SHP77 treated with DMSO at 0.1 percent for 48 hours (cell line): ENCODE results near the gene MICOS13.
"Not testable (repeated sequence)": the region's sequence is repeated elsewhere in the genome, so short reads cannot be mapped to it uniquely, and the experiment has no call there.

ENCODE experiments used
- DNase-seq: peaks from one replicate; lab custom pipeline; 2025; lab: John Stamatoyannopoulos, UW

The MICOS13 gene

GRCh38 chr19:5700455-5701092 is 20.3 kb upstream of the MICOS13 start:
- no peak for DNase-seq

GRCh38 chr19:5698635-5699422 is 18.5 kb upstream of the MICOS13 start:
- no peak for DNase-seq

- DNase-seq, result no peak
These were observed 17.7 kb upstream of the MICOS13 start for GRCh38 chr19:5697890-5698634.

GRCh38 chr19:5697022-5697889 is 16.9 kb upstream of the MICOS13 start:
- DNase-seq, result no peak

GRCh38 chr19:5696196-5697021 is 16.1 kb upstream of the MICOS13 start:
- no peak for DNase-seq

- no peak for DNase-seq
These were observed 15.4 kb upstream of the MICOS13 start for GRCh38 chr19:5695649-5696195.

GRCh38 chr19:5694956-5695648 is 14.8 kb upstream of the MICOS13 start:
- no peak for DNase-seq

- no peak for DNase-seq
These were observed 14.0 kb upstream of the MICOS13 start for GRCh38 chr19:5694167-5694955.

- no peak for DNase-seq
These were observed 13.2 kb upstream of the MICOS13 start for GRCh38 chr19:5693195-5694166.

- DNase-seq, result no peak
These were observed 12.4 kb upstream of the MICOS13 start for GRCh38 chr19:5692723-5693194.

- DNase-seq, result no peak
These were observed 11.8 kb upstream of the MICOS13 start for GRCh38 chr19:5691822-5692722.

- no peak for DNase-seq
These were observed 10.9 kb upstream of the MICOS13 start for GRCh38 chr19:5690955-5691821.

GRCh38 chr19:5690125-5690954 is 10.0 kb upstream of the MICOS13 start, which contains the start of gene RPL36:
TSS of gene RPL36 (plus strand) at chr19:5690295. CDS start at chr19:5690508, 213 bp downstream.
- peak; percentile 84 for DNase-seq

- DNase-seq, result not testable (repeated sequence)
These were observed 8.1 kb upstream of the MICOS13 start for GRCh38 chr19:5688262-5688881.
